ENCODE results near the gene OBSCN. TPM values are rescaled to one million over a fixed set of nuclear protein-coding genes. Genes with fewer than 3 reads are reported as not detected.

The OBSCN gene
- total RNA-seq, 1 donor from 2014 or later = 28.6 TPM

DNA sequence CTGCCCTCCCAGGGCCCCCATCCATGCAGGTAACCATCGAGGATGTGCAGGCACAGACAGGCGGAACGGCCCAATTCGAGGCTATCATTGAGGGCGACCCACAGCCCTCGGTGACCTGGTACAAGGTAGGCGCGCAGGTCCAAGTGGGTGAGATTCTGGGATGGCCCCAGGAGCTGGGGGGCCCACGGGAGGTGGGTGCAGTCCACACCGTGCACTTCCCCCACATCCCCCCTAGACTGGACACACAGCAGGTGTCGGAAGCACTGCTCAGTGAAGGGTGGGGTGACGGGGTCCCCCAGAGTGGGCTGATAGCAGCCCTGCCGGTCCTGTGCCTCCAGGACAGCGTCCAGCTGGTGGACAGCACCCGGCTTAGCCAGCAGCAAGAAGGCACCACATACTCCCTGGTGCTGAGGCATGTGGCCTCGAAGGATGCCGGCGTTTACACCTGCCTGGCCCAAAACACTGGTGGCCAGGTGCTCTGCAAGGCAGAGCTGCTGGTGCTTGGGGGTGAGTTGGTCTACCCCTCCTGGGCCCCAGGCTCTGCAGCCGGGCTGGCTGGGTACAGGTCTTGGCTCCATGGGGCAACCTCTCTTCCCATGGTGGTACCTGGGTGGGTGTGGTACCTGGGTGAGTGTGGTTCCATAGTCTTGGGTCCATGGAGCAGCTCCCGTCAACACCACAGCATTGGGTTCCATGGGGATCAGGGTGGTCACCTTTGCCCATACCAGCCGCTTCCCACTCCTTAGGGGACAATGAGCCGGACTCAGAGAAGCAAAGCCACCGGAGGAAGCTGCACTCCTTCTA lies 158.4 kb downstream of the OBSCN start:
- H3K9me3 ChIP-seq = no peaks in the 10 kb centered on the region
- intact Hi-C loops (cut with DNase I) = no loop called here
- no peaks in the 10 kb centered on the region for H3K27me3 ChIP-seq
- no peak overlapping the region for H3K4me3 ChIP-seq
- H3K27ac ChIP-seq = no peak overlapping the region
- no peaks in the 10 kb centered on the region for H3K36me3 ChIP-seq
- H3K4me1 ChIP-seq = no peaks in the 10 kb centered on the region
- TF ChIP-seq, protein P1, sequence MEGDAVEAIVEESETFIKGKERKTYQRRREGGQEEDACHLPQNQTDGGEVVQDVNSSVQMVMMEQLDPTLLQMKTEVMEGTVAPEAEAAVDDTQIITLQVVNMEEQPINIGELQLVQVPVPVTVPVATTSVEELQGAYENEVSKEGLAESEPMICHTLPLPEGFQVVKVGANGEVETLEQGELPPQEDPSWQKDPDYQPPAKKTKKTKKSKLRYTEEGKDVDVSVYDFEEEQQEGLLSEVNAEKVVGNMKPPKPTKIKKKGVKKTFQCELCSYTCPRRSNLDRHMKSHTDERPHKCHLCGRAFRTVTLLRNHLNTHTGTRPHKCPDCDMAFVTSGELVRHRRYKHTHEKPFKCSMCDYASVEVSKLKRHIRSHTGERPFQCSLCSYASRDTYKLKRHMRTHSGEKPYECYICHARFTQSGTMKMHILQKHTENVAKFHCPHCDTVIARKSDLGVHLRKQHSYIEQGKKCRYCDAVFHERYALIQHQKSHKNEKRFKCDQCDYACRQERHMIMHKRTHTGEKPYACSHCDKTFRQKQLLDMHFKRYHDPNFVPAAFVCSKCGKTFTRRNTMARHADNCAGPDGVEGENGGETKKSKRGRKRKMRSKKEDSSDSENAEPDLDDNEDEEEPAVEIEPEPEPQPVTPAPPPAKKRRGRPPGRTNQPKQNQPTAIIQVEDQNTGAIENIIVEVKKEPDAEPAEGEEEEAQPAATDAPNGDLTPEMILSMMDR (IDR thresholded peaks at IDR 0.05) = no peak
- DNase-seq (ENCODE audit: low spot score in 2 of 2) = no peak

DNA sequence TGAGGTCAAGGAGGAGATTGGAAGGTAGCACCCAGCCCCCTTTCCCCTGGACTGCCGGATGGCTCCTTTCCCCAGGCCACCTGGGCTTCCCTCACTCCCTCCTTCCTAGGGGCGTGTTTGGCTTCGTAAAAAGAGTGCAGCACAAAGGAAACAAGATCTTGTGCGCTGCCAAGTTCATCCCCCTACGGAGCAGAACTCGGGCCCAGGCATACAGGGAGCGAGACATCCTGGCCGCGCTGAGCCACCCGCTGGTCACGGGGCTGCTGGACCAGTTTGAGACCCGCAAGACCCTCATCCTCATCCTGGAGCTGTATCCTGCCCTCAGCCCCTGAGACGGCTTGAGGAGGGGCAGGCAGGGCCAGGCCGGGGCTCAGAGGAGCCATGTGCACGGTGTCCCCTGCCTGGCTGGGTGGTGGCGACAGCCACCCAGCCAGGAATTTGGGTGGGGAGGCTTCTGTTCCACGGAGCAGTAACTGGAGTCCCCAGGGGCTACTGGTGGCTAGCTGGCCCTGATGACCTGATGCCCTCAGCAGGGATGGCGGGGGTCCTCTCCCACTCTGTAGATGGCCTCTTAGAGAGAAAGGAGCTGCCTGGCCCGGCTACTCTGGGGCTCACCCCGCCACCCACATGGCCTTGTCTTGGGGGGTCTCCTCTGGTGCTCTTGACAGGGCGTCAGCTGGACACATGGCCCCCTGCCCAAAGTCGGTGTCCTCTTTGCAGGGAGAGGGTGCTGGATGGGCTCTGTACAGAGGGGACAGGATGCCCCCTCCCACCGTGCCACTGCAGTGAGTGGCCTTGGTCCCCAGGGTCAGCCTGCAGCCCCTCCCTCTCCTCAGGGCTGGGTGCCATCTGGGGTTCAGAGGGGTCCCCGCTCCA lies 159.3 kb downstream of the OBSCN start:
- no peak for DNase-seq (ENCODE audit: low spot score in 2 of 2)

DNA sequence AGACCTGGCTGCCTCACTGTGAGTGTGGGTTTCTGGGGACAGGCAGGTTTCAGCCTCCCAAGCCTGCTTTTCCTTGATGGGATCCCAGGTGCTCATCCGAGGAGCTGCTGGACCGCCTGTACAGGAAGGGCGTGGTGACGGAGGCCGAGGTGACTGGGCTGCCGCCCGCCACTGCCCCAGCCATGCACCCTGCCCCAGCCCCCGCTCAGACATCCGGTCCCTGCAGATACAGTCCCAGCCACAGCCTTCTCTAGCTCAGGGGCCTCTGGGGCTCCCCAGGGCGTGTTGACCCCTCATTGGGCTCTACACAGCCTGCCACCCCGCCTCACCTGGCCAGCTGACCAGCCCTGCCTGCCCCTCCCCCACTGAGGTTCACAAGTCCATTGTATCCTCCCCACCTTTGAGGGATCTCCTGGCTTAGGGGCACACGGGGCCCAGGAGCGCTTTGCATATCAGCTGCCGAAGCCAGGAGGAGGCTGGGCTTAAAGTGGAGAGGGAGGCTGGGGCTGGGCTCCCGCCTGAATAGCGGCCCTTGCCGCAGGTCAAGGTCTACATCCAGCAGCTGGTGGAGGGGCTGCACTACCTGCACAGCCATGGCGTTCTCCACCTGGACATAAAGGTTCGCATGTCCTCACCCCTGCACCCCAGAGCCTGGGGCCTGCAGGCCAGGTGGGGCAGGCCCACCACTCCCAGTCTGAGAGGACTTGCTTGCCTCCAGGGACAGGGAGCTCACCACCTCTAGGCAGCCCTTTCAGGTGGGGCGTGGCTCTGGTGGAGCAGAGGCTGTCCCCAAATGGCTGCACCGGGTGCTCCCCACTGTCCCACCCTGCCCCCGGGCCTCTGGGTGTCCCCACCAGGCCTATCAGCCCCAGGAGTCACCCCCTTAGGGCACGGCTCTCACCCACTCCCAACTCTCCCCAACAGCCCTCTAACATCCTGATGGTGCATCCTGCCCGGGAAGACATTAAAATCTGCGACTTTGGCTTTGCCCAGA lies 160.3 kb downstream of the OBSCN start:
- no peaks in the 10 kb centered on the region for H3K36me3 ChIP-seq
- no peaks in the 10 kb centered on the region for H3K4me1 ChIP-seq
- no peak for DNase-seq (ENCODE audit: low spot score in 2 of 2)
- intact Hi-C loops (cut with DNase I) = no loop called here
- H3K27me3 ChIP-seq = no peaks in the 10 kb centered on the region
- H3K9me3 ChIP-seq = no peaks in the 10 kb centered on the region
- TF ChIP-seq, protein P1 (IDR thresholded peaks at IDR 0.05) = no peak
- no peak overlapping the region for H3K27ac ChIP-seq
- no peak overlapping the region for H3K4me3 ChIP-seq

More for the DNA sequence above, 159.3 kb downstream of the OBSCN start:
- intact Hi-C loops (cut with DNase I) = no loop called here
- Histone ChIP-seq H3K4me3 (no peak overlapping the region), H3K36me3 (no peaks in the 10 kb centered on the region), H3K27me3 (no peaks in the 10 kb centered on the region), H3K27ac (no peak overlapping the region), H3K4me1 (no peaks in the 10 kb centered on the region), H3K9me3 (no peaks in the 10 kb centered on the region)
- TF ChIP-seq, protein P1 (IDR thresholded peaks at IDR 0.05) = no peak

DNA sequence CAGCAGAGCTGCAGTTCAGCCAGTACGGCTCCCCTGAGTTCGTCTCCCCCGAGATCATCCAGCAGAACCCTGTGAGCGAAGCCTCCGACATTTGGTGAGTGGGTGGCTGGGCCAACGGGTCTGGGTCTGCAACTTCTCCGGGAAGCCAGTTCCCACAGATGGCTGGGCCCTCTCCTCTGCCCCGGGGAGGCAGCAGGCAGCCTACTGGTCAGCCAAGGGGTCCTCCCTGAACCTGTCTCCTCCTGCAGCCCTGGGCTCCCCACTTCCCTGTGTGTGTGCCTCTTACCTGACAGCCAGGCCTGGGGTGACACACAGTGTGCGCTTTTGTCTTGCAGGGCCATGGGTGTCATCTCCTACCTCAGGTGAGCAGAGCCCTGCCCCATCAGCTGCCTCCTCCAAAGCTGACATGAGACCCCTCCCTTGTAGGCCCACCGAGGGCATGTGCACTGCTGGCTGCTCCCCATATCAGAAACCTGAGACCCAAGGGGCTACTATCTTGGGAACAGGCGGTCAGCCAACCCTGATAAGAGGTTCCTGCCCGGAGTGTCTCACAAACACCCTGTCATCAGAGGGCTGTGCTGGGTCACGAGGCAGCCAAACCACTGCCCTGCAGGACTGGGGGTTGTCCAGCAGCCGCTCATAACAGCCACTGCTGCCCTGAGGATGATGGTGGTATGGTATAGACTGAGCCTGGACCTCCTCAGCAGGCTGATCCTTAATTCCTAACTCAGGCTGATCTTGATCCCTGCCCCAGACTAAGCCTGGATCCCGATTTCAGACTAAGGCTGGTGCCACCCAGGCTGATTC lies 161.2 kb downstream of the OBSCN start:
- DNase-seq (ENCODE audit: low spot score in 2 of 2) = no peak
- H3K36me3 ChIP-seq = no peaks in the 10 kb centered on the region
- no peaks in the 10 kb centered on the region for H3K4me1 ChIP-seq
- TF ChIP-seq, protein P1 (IDR thresholded peaks at IDR 0.05) = no peak
- no peaks in the 10 kb centered on the region for H3K27me3 ChIP-seq
- intact Hi-C loops (cut with DNase I) = no loop called here
- H3K4me3 ChIP-seq = no peak overlapping the region
- H3K27ac ChIP-seq = no peak overlapping the region
- no peaks in the 10 kb centered on the region for H3K9me3 ChIP-seq
